Stimulated activated CD8-positive, alpha-beta memory T cell treated with anti-CD3 and anti-CD28 coated beads, Interleukin-4, amount 100 ng/mL, for 48 hours (primary cell): ENCODE measurements around the gene TMEM208.

ENCODE experiments used
- DNase-seq: peaks from one replicate; pipeline ENCODE4 v3.0.0-alpha.2; 2020

TMEM208 gene

GRCh38 chr16:67252609-67253497 lies 25.9 kb downstream of the TMEM208 start:
- no peak for DNase-seq

- no peak for DNase-seq
These were observed 28.0 kb downstream of the TMEM208 start for GRCh38 chr16:67254801-67255552.

GRCh38 chr16:67255553-67256221 lies 28.8 kb downstream of the TMEM208 start:
- no peak for DNase-seq

GRCh38 chr16:67256701-67257230 lies 29.8 kb downstream of the TMEM208 start:
- DNase-seq = no peak

- DNase-seq = no peak
These were observed 30.7 kb downstream of the TMEM208 start for GRCh38 chr16:67257486-67258160.

GRCh38 chr16:67258161-67258835 lies 31.4 kb downstream of the TMEM208 start:
- no peak for DNase-seq

- no peak for DNase-seq
These were observed 32.8 kb downstream of the TMEM208 start for GRCh38 chr16:67259705-67260104.

GRCh38 chr16:67260426-67261063 lies 33.6 kb downstream of the TMEM208 start:
- no peak for DNase-seq

- DNase-seq = no peak
These were observed 36.3 kb downstream of the TMEM208 start for GRCh38 chr16:67263201-67263600.

GRCh38 chr16:67264277-67264676 lies 37.3 kb downstream of the TMEM208 start:
- no peak for DNase-seq

GRCh38 chr16:67264866-67265265 lies 37.9 kb downstream of the TMEM208 start:
- DNase-seq = no peak

- no peak for DNase-seq
These were observed 38.9 kb downstream of the TMEM208 start for GRCh38 chr16:67265834-67266233.

- no peak for DNase-seq
These were observed 41.2 kb downstream of the TMEM208 start for GRCh38 chr16:67268136-67268579.

- no peak for DNase-seq
These were observed 42.8 kb downstream of the TMEM208 start for GRCh38 chr16:67269766-67270165.

- no peak for DNase-seq
These were observed 44.0 kb downstream of the TMEM208 start for GRCh38 chr16:67270931-67271338.

- DNase-seq = no peak
These were observed 44.5 kb downstream of the TMEM208 start for GRCh38 chr16:67271446-67271845.

- no peak for DNase-seq
These were observed 48.4 kb downstream of the TMEM208 start for GRCh38 chr16:67275321-67275720.

GRCh38 chr16:67277294-67277998 lies 50.5 kb downstream of the TMEM208 start:
- DNase-seq = peak; percentile 54

- DNase-seq = no peak
These were observed 51.3 kb downstream of the TMEM208 start for GRCh38 chr16:67277999-67278772.
